A673 (cell line): ENCODE results near the gene PCP4L1.

ENCODE experiments used
- EZH2 ChIP-seq: fragments of 200-600 bp; sonication (generic); IDR thresholded peaks from 2 replicates; pipeline ENCODE4 v1.6.1; 2017; ENCODE audit warnings: borderline replicate concordance, low read depth, mild to moderate bottlenecking, mixed read lengths, antibody characterized with exemption, low read length; ENCODE audit not compliant: poor library complexity, severe bottlenecking
- TF ChIP-seq, protein P1 (sequence below): fragments of 300-800, 200-600 bp; sonication (generic); conservative IDR thresholded peaks from 2 replicates; pipeline ENCODE4 v1.5.1; 2017; ENCODE audit warnings: low read depth, mild to moderate bottlenecking, antibody characterized with exemption, low read length, moderate library complexity, mixed read lengths

GRCh38 chr1:161258439-161259344 lies at the start of gene PCP4L1:
- TF ChIP-seq, protein P1, sequence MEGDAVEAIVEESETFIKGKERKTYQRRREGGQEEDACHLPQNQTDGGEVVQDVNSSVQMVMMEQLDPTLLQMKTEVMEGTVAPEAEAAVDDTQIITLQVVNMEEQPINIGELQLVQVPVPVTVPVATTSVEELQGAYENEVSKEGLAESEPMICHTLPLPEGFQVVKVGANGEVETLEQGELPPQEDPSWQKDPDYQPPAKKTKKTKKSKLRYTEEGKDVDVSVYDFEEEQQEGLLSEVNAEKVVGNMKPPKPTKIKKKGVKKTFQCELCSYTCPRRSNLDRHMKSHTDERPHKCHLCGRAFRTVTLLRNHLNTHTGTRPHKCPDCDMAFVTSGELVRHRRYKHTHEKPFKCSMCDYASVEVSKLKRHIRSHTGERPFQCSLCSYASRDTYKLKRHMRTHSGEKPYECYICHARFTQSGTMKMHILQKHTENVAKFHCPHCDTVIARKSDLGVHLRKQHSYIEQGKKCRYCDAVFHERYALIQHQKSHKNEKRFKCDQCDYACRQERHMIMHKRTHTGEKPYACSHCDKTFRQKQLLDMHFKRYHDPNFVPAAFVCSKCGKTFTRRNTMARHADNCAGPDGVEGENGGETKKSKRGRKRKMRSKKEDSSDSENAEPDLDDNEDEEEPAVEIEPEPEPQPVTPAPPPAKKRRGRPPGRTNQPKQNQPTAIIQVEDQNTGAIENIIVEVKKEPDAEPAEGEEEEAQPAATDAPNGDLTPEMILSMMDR = no peak
- no peak for TF ChIP-seq EZH2
